Measurements from ENCODE around the gene KIR3DL1. TPM values are rescaled to one million over a fixed set of nuclear protein-coding genes. Genes with fewer than 3 reads are reported as not detected.

The KIR3DL1 gene
- polyA plus RNA-seq, 5 donors, result 0.12 to 0.16 (median 0.13) TPM; not detected in 2

Other genes with a start within 250 kb of the KIR3DL1 start
- 1 to 10 TPM in 2 of 5 donors, under 1 TPM in 3; 0.76 to 1.7 (median 0.96) TPM for gene LILRA2, start 242.7 kb upstream of the KIR3DL1 start, polyA plus RNA-seq (ENCODE audit: insufficient read depth in 1 of 5, insufficient read length in 5 of 5, low replicate concordance in 1 of 5)
- under 1 TPM; 0.22 to 0.54 (median 0.41) TPM for gene LILRA1, start 222.8 kb upstream of the KIR3DL1 start, polyA plus RNA-seq (ENCODE audit: insufficient read depth in 1 of 5, insufficient read length in 5 of 5, low replicate concordance in 1 of 5)
- 1 to 10 TPM; 1.3 to 2.1 (median 1.7) TPM for gene LILRB1, start 186.0 kb upstream of the KIR3DL1 start, polyA plus RNA-seq (ENCODE audit: insufficient read depth in 1 of 5, insufficient read length in 5 of 5, low replicate concordance in 1 of 5)
- 1 to 10 TPM; 1.1 to 1.7 (median 1.4) TPM for gene LILRB4, start 153.5 kb upstream of the KIR3DL1 start, polyA plus RNA-seq (ENCODE audit: insufficient read depth in 1 of 5, insufficient read length in 5 of 5, low replicate concordance in 1 of 5)
- gene KIR3DL3, start 92.0 kb upstream of the KIR3DL1 start, polyA plus RNA-seq (ENCODE audit: insufficient read depth in 1 of 5, insufficient read length in 5 of 5, low replicate concordance in 1 of 5), result not detected
- gene KIR2DL3, start 78.0 kb upstream of the KIR3DL1 start, polyA plus RNA-seq (ENCODE audit: insufficient read depth in 1 of 5, insufficient read length in 5 of 5, low replicate concordance in 1 of 5), result under 1 TPM in 4 of 5 donors, not detected in 1; 0.16 to 0.35 (median 0.18) TPM
- under 1 TPM in 4 of 5 donors, not detected in 1; 0.13 to 0.26 (median 0.18) TPM for gene KIR2DL1, start 46.7 kb upstream of the KIR3DL1 start, polyA plus RNA-seq (ENCODE audit: insufficient read depth in 1 of 5, insufficient read length in 5 of 5, low replicate concordance in 1 of 5)
- under 1 TPM in 1 of 5 donors, not detected in 4; 0.09 TPM for gene KIR2DL4, start 12.9 kb upstream of the KIR3DL1 start, polyA plus RNA-seq (ENCODE audit: insufficient read depth in 1 of 5, insufficient read length in 5 of 5, low replicate concordance in 1 of 5)
- gene KIR2DS4, start 16.2 kb downstream of the KIR3DL1 start, polyA plus RNA-seq (ENCODE audit: insufficient read depth in 1 of 5, insufficient read length in 5 of 5, low replicate concordance in 1 of 5), result under 1 TPM in 3 of 5 donors, not detected in 2; 0.10 to 0.47 (median 0.19) TPM
- gene KIR3DL2, start 34.0 kb downstream of the KIR3DL1 start, polyA plus RNA-seq (ENCODE audit: insufficient read depth in 1 of 5, insufficient read length in 5 of 5, low replicate concordance in 1 of 5), result not detected
- gene FCAR, start 57.8 kb downstream of the KIR3DL1 start, polyA plus RNA-seq (ENCODE audit: insufficient read depth in 1 of 5, insufficient read length in 5 of 5, low replicate concordance in 1 of 5), result under 1 TPM; 0.35 to 0.73 (median 0.60) TPM
- 1 to 10 TPM in 1 of 5 donors, under 1 TPM in 4; 0.19 to 1.8 (median 0.33) TPM for gene NCR1, start 89.7 kb downstream of the KIR3DL1 start, polyA plus RNA-seq (ENCODE audit: insufficient read depth in 1 of 5, insufficient read length in 5 of 5, low replicate concordance in 1 of 5)
- gene NLRP7, start 131.1 kb downstream of the KIR3DL1 start, polyA plus RNA-seq (ENCODE audit: insufficient read depth in 1 of 5, insufficient read length in 5 of 5, low replicate concordance in 1 of 5), result under 1 TPM in 2 of 5 donors, not detected in 3; 0.07 to 0.11 TPM
- gene NLRP2, start 149.9 kb downstream of the KIR3DL1 start, polyA plus RNA-seq (ENCODE audit: insufficient read depth in 1 of 5, insufficient read length in 5 of 5, low replicate concordance in 1 of 5), result 10 to 100 TPM in 1 of 5 donors, 1 to 10 TPM in 4; 6.7 to 13.3 (median 9.2) TPM
- gene GP6, start 221.8 kb downstream of the KIR3DL1 start, polyA plus RNA-seq (ENCODE audit: insufficient read depth in 1 of 5, insufficient read length in 5 of 5, low replicate concordance in 1 of 5), result 1 to 10 TPM in 1 of 5 donors, under 1 TPM in 4; 0.69 to 1.6 (median 0.83) TPM
- gene RDH13, start 246.7 kb downstream of the KIR3DL1 start, polyA plus RNA-seq (ENCODE audit: insufficient read depth in 1 of 5, insufficient read length in 5 of 5, low replicate concordance in 1 of 5), result 10 to 100 TPM in 3 of 5 donors, 1 to 10 TPM in 2; 7.4 to 15.0 (median 12.5) TPM

Data from right lung (tissue), 5 donors.